Neural cell (in vitro differentiated cells): ENCODE data around the gene SLC17A7.

Experiments
- CTCF ChIP-seq: fragments of 450-650 bp; IDR thresholded peaks from 2 replicates; pipeline ENCODE4 v1.5.1; 2014; ENCODE audit warnings: antibody characterized with exemption, mild to moderate bottlenecking, moderate library complexity; ENCODE audit not compliant: poor library complexity, severe bottlenecking
- EP300 ChIP-seq: fragments of 450-650 bp; conservative IDR thresholded peaks from 2 replicates; pipeline ENCODE4 v1.6.1; 2014; ENCODE audit warnings: antibody characterized with exemption, mild to moderate bottlenecking, moderate library complexity; ENCODE audit not compliant: poor library complexity, severe bottlenecking
- EZH2 ChIP-seq: fragments of 200-600, 300-800 bp; shearing (Covaris generic), sonication (generic); IDR thresholded peaks from 2 replicates; pipeline ENCODE4 v1.6.1; 2014; ENCODE audit warnings: antibody characterized with exemption, low read length, borderline replicate concordance, mild to moderate bottlenecking; ENCODE audit not compliant: insufficient read depth, poor library complexity, severe bottlenecking
- MXI1 ChIP-seq: fragments of 450-650 bp; conservative IDR thresholded peaks from 2 replicates; pipeline ENCODE4 v1.6.1; 2014; ENCODE audit warnings: antibody characterized with exemption, mild to moderate bottlenecking; ENCODE audit not compliant: poor library complexity, severe bottlenecking
- POLR2AphosphoS5 ChIP-seq: IDR thresholded peaks from 2 replicates; pipeline ENCODE4 v1.6.1; 2012
- RAD21 ChIP-seq: fragments of 450-650 bp; conservative IDR thresholded peaks from 2 replicates; pipeline ENCODE4 v1.6.1; 2014; ENCODE audit warnings: antibody characterized with exemption, mild to moderate bottlenecking, moderate library complexity
- REST ChIP-seq: IDR thresholded peaks from 2 replicates; pipeline ENCODE4 v1.6.1; 2012; ENCODE audit warnings: borderline replicate concordance
- SMC3 ChIP-seq: fragments of 450-650 bp; conservative IDR thresholded peaks from 2 replicates; pipeline ENCODE4 v1.6.1; 2014; ENCODE audit warnings: antibody characterized with exemption, mild to moderate bottlenecking, moderate library complexity; ENCODE audit not compliant: poor library complexity
- TAF1 ChIP-seq: IDR thresholded peaks from 2 replicates; pipeline ENCODE4 v1.6.1; 2012; ENCODE audit warnings: low read depth

- TF ChIP-seq CTCF (no peak), REST (no peak), EZH2 (no peak), SMC3 (no peak), TAF1 (no peak), EP300 (no peak), RAD21 (no peak), POLR2AphosphoS5 (no peak), MXI1 (no peak)
Measured at GRCh38 chr19:49389406-49389805, 51.9 kb downstream of the SLC17A7 start.
